Stimulated activated CD8-positive, alpha-beta memory T cell treated with anti-CD3 and anti-CD28 coated beads, Interleukin-15, amount 100 ng/mL, for 4 hours (primary cell): ENCODE measurements around the gene CALR3.
"Not testable (repeated sequence)": the region's sequence is repeated elsewhere in the genome, so short reads cannot be mapped to it uniquely, and the experiment has no call there.

ENCODE experiments used
- DNase-seq, 2 donors: peaks; one replicate each; pipeline ENCODE4 v3.0.0-alpha.2; 2020; ENCODE audit warnings: low read depth in 2 of 2

CALR3 gene

GRCh38 chr19:16524991-16525734 is 29.2 kb upstream of the CALR3 start:
- no peak for DNase-seq

- DNase-seq: no peak
Measured at GRCh38 chr19:16522559-16523377, 26.8 kb upstream of the CALR3 start.

DNA sequence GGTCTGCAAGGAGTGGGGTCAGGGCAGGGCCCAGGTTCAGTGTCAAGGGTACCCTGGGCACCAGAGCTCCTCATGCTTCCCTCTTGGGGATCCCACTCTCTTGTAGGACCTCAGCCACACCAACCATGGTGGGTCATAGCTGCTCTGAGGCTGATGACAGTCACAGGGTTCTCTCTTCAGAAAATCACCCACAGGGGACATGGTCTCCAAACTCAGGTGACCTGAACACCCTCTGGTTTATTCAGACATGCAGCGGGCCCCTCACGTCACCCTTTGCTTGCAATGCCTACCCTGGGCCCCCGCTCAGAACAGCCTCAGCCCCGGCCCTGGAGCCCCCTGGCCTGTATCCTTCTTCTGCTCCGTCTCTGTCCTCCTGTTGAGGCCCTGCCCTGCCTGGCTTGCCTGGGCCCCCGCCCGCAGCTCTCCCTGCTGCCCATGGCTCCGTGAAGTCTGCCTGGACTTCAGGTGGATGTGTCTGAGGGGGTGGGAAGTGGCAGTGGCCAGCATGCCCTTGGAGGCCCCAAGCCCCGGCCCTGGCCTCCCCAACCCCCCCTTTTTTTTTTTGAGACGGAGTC is 25.8 kb upstream of the CALR3 start:
- DNase-seq: no peak

GRCh38 chr19:16520986-16521624 is 25.1 kb upstream of the CALR3 start:
- DNase-seq: no peak

- no peak for DNase-seq
Measured at GRCh38 chr19:16520074-16520973, 24.4 kb upstream of the CALR3 start.

- DNase-seq: no peak
Measured at GRCh38 chr19:16519230-16519687, 23.3 kb upstream of the CALR3 start.

DNA sequence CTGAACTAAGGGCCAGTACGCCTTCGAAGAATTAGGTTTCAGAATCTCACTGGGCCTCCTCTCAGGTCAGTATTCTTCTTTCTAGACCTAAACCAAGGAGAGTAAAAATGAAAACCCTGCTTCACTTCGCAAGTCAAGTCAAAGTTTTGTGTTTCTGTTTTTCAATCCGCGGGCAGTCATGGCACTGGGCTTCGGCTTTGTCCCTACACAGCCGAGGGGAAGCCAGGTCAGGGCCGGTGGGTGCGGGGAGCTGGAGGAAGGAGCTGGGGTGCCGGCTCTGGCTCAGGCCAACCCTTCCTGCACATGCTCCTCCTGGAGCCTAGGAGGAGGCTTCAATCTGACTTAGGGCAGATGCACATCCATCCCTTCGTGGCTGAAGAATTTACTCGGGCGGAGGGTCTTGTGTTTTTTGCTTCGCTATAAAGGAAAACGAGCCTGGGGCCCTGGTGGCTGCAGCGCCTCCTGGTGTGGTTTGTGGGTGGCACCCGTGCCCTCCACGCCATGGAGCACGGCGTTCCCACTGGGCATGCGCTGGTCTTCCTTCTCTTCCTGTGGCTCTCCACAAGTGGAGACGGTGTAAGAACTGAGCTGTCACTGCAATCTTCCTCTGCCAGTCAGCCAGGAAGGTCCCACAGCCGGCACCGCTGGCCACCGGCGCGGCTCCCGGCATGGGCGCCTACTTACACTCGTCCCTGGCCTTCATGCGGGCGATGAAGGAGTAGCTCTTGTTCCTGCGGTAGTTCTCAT is 22.7 kb upstream of the CALR3 start:
- no peak for DNase-seq

DNA sequence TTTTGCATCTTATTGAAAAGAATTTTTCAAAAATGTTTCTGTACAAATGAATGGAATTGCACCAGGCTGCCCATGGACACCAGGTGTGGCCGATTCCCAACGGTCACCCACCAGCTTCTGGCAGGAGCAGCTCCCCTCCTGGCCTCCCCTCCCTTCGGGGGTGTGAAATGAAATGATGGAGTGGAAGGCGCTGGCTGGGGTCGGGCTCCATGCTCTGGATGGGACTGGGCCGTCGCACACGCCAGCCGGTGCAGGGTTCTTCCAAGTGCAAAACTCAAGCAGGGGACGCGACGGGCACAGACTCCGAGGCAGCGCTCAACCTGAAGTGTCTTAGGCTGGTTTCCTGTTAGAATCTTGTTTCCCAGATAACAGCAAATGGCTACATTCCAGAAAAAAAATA is 22.1 kb upstream of the CALR3 start:
- no peak for DNase-seq

DNA sequence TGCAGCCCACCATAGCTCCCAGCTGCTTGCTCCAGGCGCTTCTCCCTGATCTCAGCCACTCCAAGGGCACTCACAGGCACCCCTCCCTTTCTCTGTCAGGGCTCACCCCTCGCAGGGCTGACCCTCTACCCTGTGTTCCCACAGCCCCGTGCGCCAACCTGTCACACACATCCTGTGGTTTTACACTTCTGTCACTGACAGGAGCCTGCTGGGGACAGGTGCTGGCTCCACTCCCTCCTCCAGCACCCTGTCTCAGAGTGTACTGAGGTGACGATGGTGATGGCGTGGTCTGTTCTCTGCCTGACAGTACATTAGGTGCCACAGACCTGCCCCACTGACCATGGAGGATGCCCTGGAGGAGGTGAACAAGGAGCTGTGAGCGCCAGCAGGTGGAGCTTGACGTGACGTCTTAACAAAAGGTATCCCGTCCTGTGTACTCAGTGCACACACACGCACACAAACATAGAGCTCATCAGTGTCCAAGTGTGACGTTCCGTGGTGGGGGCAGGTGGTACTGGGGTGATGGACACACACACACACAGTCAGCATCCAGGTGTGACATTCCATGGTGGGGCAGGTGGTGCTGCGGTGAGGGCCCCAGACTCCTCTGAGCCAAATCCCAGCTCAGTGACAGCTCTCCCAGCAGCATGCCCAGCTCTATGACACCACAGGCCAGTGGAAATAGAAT is 21.1 kb upstream of the CALR3 start:
- no peak for DNase-seq

- no peak for DNase-seq
Measured at GRCh38 chr19:16516381-16516780, 20.4 kb upstream of the CALR3 start.

DNA sequence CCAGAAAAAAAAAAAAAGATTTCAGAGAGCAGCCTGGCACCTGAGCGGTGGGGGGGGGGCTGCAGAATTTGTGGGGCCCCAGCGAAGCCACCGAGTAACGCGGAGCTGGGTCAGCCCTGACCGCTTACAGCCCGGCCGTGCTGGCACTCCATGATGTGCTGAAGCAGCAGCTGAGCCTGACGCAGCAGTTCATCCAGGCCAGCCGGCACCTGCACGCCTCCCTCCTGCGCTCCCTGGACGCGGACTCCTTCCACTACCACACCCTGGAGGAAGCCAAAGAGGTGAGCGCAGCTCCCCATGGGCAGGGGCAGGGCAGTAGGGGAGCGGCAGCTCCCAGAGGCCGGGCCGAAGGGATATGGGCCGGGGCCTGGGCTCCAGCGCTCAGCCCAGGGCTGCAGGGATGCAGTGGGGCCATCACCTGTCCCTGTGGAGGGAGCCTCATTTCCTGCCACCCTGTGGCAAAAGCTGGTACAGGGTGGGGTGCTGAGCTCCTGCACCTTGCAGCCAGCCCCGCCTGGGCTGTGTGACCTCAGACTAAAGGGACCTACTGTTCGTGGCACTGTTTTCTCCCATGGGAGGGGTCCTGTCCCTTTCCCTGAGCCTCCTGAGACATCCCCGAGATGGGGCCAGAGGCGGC is 18.5 kb upstream of the CALR3 start:
- DNase-seq: no peak

GRCh38 chr19:16512611-16513010 is 16.6 kb upstream of the CALR3 start:
- DNase-seq: not testable (repeated sequence)

GRCh38 chr19:16509141-16510061 is 13.4 kb upstream of the CALR3 start:
- no peak for DNase-seq

- DNase-seq: no peak
Measured at GRCh38 chr19:16508546-16508945, 12.6 kb upstream of the CALR3 start.

DNA sequence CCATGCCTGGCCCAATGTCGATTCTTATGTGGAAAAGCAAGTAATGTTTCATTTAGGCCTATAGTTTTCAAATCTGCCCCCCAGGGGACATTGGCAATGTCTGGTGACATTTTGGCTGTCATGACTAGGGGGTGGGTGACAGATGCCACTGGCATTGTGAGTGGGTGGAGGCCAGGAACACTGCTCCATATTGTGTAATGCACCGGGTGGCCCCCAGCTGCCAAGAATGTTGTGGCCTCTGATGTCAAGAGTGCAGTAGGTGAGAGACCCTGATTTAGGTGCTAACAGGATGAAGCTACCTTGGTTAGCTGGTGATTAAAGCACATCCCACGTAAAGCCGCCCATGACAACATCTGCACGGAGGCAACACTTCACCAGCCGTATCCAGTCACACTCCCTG is 11.0 kb upstream of the CALR3 start:
- DNase-seq: no peak

DNA sequence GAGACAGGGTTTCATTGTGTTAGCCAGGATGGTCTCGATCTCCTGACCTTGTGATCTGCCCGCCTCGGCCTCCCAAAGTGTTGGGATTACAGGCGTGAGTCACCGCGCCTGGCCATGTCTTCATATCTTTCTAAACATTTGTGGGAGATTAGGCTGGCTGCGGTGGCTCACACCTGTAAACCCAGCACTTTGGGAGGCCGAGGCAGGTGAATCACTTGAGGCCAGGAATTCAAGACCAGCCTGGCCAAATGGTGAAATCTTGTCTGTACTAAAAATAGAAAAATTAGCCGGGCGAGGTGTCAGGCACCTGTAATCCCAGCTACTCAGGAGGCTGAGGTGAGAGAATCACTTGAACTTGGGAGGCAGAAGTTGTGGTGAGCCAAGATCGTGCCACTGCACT is 10.2 kb upstream of the CALR3 start:
- not testable (repeated sequence) for DNase-seq

- DNase-seq: no peak
Measured at GRCh38 chr19:16504271-16504670, 8.3 kb upstream of the CALR3 start.

GRCh38 chr19:16497837-16498236 is 1.9 kb upstream of the CALR3 start:
- DNase-seq: no peak
